Gastroesophageal sphincter (tissue), 3 donors: ENCODE measurements around the gene BTRC.

Source experiments
- POLR2A ChIP-seq, 2 donors: fragments of 450-650 bp; IDR thresholded peaks; one replicate each; pipeline ENCODE4 v1.6.1; 2017; ENCODE audit warnings: antibody characterized with exemption in 2 of 2, mild to moderate bottlenecking in 2 of 2, moderate library complexity in 1 of 2
- POLR2AphosphoS5 ChIP-seq: sonication (generic); formaldehyde crosslinking; IDR thresholded peaks from one replicate; pipeline ENCODE4 v1.6.1; 2017; ENCODE audit warnings: antibody characterized with exemption
- TF ChIP-seq, protein P1 (sequence below), 4 experiments: fragments of 200-600 bp in 2 of 4; fragments of 450-650 bp in 2 of 4; sonication (generic) in 1 of 4; IDR thresholded peaks; one replicate each; pipeline ENCODE4 v1.5.1; 2017 to 2019; ENCODE audit warnings: antibody characterized with exemption in 4 of 4, mild to moderate bottlenecking in 2 of 4, moderate library complexity in 2 of 4

DNA sequence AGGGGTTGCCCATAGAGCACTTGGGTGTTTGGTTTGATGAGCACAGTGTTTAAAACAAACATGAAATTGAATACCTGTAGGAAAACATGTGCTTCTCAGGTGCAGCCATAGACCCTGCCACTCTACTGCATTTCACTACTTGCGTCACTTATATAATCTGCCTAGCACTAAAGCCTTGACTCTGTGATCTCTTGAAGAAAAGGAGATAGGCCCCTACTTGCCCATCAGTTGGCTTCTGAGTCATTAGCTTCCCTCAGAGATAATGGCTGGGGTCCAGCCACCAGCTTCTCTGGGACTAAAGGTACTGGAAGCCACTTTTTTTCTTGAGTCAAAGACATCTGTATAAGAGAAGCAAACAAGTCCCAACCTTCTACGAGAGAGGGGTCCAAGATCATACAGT is 45.9 kb upstream of the BTRC start:
- TF ChIP-seq, protein P1, sequence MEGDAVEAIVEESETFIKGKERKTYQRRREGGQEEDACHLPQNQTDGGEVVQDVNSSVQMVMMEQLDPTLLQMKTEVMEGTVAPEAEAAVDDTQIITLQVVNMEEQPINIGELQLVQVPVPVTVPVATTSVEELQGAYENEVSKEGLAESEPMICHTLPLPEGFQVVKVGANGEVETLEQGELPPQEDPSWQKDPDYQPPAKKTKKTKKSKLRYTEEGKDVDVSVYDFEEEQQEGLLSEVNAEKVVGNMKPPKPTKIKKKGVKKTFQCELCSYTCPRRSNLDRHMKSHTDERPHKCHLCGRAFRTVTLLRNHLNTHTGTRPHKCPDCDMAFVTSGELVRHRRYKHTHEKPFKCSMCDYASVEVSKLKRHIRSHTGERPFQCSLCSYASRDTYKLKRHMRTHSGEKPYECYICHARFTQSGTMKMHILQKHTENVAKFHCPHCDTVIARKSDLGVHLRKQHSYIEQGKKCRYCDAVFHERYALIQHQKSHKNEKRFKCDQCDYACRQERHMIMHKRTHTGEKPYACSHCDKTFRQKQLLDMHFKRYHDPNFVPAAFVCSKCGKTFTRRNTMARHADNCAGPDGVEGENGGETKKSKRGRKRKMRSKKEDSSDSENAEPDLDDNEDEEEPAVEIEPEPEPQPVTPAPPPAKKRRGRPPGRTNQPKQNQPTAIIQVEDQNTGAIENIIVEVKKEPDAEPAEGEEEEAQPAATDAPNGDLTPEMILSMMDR (IDR thresholded peaks at IDR 0.05), result no peak
- TF ChIP-seq POLR2A (IDR thresholded peaks at IDR 0.05) (no peak), POLR2AphosphoS5 (no peak)
